ENCODE results near the gene PRRG3. TPM values are rescaled to one million over a fixed set of nuclear protein-coding genes. Genes with fewer than 3 reads are reported as not detected.

The PRRG3 gene
- total RNA-seq (not detected in 2 replicates), polyA plus RNA-seq (not detected in 2 replicates), polyA minus RNA-seq (0.07 TPM in 1 of 2 replicates, not detected in the other)
- total RNA-seq (2013), result 0.26 TPM

DNA sequence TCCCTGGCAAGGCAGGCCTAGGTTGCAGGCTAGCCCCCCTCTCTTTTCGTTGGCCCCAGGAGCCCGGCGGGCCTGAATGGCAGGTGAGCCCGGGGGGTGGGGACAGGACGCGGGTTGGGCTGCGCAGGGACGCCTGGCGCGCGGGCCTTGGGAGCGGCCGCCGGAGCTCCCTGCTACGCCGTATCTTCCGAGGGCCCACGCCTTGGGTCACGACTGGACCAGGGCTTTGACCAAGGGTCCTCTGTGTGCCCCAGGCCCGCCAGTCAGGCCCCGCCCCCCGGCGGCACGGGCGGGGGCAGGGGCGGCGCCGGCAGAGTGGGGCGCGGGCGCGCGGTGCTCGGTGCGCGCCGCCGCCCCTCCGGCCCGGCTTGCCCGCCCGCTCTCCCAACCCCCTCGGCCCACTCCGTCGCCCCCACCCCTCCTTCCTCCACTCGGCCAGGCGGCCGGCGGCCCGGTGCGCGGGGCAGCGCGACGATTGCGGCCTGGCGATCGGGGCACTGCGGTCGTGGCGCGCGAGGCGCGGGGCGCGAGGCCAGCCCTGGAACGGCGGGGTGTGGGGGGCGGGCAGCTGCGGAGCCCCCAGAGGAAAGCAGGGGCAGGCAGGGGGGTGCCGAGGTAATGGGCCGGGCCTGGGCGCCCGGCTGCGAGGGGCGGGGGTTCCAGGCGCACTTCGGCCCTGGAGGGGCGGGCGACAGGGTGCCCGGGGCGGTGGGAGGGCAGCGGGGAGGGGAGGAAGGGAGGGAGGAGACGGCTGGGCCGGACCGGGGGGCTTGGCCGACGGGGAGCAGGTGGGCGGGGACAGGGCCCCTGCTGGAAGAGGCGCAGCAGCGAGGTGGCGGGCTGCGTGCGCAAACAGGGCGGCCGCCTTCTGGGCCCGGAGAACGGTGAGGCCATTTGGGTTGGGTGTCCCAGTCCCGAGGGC lies at the start of gene PRRG3:
Gene PRRG3 (plus strand): TSS at position 798 of the 922 bp plus-strand sequence. CDS start 3,357 bp downstream, outside the sequence.
- ChIA-PET CTCF (no interaction called here), POLR2A (no interaction called here)
- H3K36me3 ChIP-seq (replicated peaks in 1 of 2; ENCODE audit: control extremely low read depth in 1 of 2, control insufficient read depth in 1 of 2, extremely low read depth in 1 of 2, insufficient read depth in 2 of 2, low read length in 1 of 2), result no peaks in the 10 kb centered on the region
- no peaks in the 10 kb centered on the region for H4K20me1 ChIP-seq (ENCODE audit: control insufficient read depth, insufficient read depth, low read length, poor library complexity, severe bottlenecking)
- H3K4me3 ChIP-seq (ENCODE audit: control extremely low read depth in 1 of 5, extremely low read depth in 1 of 5, insufficient read depth in 1 of 5, low read depth in 2 of 5, low read length in 4 of 5), result no peak within 1 kb of the TSS
- no peak within 1 kb of the TSS for H3K4me2 ChIP-seq (replicated peaks; ENCODE audit: low read depth, low read length, poor library complexity, severe bottlenecking)
- Mint-ChIP-seq H3K27ac (no peak within 1 kb of the TSS), H3K27me3 (peaks cover 16% of the 10 kb centered on the region), H3K4me3 (no peak within 1 kb of the TSS), H3K4me1 (no peaks in the 10 kb centered on the region), H3K9me3 (ENCODE audit: insufficient read depth) (no peaks in the 10 kb centered on the region)
- H3K4me1 ChIP-seq (ENCODE audit: control insufficient read depth in 2 of 2, insufficient read depth in 2 of 2, low read length in 2 of 2), result no peaks in the 10 kb centered on the region
- no peaks in the 10 kb centered on the region for H3K27me3 ChIP-seq (replicated peaks in 1 of 4; ENCODE audit: control extremely low read depth in 1 of 4, control insufficient read depth in 3 of 4, insufficient read depth in 4 of 4, low read length in 3 of 4)
- H3K9me3 ChIP-seq (ENCODE audit: control extremely low read depth in 1 of 3, control insufficient read depth in 2 of 3, insufficient read depth in 1 of 3, low read length in 2 of 3), result no peaks in the 10 kb centered on the region
- H3K27ac ChIP-seq (ENCODE audit: low read length in 2 of 2), result no peak within 1 kb of the TSS
- H3K9ac ChIP-seq (ENCODE audit: low read length), result no peak within 1 kb of the TSS
- WGBS (ENCODE audit: insufficient coverage), result 22% methylated on average over 78 of the region's 100 CpGs
- no peaks in the 10 kb centered on the region for H3K79me2 ChIP-seq (ENCODE audit: control insufficient read depth, insufficient read depth, low read length)
- ATAC-seq (ENCODE audit: low read depth) (no peak), DNase-seq (no peak)
- intact Hi-C loops (cut with micrococcal nuclease), result no loop called here
- TF ChIP-seq, protein P1, sequence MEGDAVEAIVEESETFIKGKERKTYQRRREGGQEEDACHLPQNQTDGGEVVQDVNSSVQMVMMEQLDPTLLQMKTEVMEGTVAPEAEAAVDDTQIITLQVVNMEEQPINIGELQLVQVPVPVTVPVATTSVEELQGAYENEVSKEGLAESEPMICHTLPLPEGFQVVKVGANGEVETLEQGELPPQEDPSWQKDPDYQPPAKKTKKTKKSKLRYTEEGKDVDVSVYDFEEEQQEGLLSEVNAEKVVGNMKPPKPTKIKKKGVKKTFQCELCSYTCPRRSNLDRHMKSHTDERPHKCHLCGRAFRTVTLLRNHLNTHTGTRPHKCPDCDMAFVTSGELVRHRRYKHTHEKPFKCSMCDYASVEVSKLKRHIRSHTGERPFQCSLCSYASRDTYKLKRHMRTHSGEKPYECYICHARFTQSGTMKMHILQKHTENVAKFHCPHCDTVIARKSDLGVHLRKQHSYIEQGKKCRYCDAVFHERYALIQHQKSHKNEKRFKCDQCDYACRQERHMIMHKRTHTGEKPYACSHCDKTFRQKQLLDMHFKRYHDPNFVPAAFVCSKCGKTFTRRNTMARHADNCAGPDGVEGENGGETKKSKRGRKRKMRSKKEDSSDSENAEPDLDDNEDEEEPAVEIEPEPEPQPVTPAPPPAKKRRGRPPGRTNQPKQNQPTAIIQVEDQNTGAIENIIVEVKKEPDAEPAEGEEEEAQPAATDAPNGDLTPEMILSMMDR (IDR thresholded peaks at IDR 0.05), result no peak
- H2AFZ ChIP-seq (ENCODE audit: insufficient read depth, low read depth, low read length, poor library complexity, severe bottlenecking), result no peak within 1 kb of the TSS

DNA sequence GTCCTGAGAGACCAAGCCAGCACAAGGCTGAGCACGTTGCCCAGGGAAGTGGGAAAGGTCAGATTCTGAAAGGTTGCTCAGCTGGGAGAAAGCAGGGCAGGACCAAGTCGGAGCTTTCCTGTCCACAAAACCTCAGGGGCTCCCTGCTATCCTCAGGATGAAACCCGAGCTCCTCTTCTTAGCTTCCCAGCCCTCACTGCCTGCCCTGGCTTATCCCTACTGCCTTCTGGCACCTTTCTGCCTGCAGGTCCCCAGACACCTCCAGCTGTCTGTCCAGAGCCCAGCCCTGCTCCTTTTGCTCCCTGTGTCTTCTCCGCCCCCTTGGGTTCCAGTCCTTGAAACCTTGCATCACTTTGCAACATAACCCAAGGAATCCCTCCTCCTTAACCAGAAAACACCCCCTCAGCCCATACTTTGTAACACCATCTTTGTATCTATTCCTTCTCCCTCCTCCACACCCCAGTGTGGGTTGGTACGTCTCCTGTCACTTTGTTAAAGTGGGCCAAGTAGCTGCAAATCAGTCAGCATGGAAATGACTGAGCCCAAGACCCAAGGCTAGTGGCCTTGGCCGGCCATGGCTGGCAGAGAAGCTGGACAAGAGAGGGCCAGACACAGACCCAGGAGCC lies 20.0 kb upstream of the PRRG3 start:
- Histone ChIP-seq H3K79me2 (ENCODE audit: control insufficient read depth, insufficient read depth, low read length) (no peaks in the 10 kb centered on the region), H3K4me3 (ENCODE audit: control extremely low read depth in 1 of 5, extremely low read depth in 1 of 5, insufficient read depth in 1 of 5, low read depth in 2 of 5, low read length in 4 of 5) (no peak overlapping the region), H3K9ac (ENCODE audit: low read length) (no peak overlapping the region), H3K36me3 (replicated peaks in 1 of 2; ENCODE audit: control extremely low read depth in 1 of 2, control insufficient read depth in 1 of 2, extremely low read depth in 1 of 2, insufficient read depth in 2 of 2, low read length in 1 of 2) (no peaks in the 10 kb centered on the region), H3K4me1 (ENCODE audit: control insufficient read depth in 2 of 2, insufficient read depth in 2 of 2, low read length in 2 of 2) (no peaks in the 10 kb centered on the region), H4K20me1 (ENCODE audit: control insufficient read depth, insufficient read depth, low read length, poor library complexity, severe bottlenecking) (no peaks in the 10 kb centered on the region), H2AFZ (ENCODE audit: insufficient read depth, low read depth, low read length, poor library complexity, severe bottlenecking) (no peak overlapping the region), H3K9me3 (ENCODE audit: control extremely low read depth in 1 of 3, control insufficient read depth in 2 of 3, insufficient read depth in 1 of 3, low read length in 2 of 3) (no peaks in the 10 kb centered on the region), H3K27ac (ENCODE audit: low read length in 2 of 2) (no peak overlapping the region), H3K4me2 (replicated peaks; ENCODE audit: low read depth, low read length, poor library complexity, severe bottlenecking) (no peak overlapping the region), H3K27me3 (replicated peaks in 1 of 4; ENCODE audit: control extremely low read depth in 1 of 4, control insufficient read depth in 3 of 4, insufficient read depth in 4 of 4, low read length in 3 of 4) (no peaks in the 10 kb centered on the region)
- 69% methylated on average over 3 of the region's 6 CpGs for WGBS (ENCODE audit: insufficient coverage)
- ChIA-PET POLR2A (no interaction called here), CTCF (no interaction called here)
- Mint-ChIP-seq H3K4me1 (no peaks in the 10 kb centered on the region), H3K4me3 (no peak overlapping the region), H3K9me3 (ENCODE audit: insufficient read depth) (no peaks in the 10 kb centered on the region), H3K27ac (no peak overlapping the region), H3K27me3 (no peaks in the 10 kb centered on the region)
- TF ChIP-seq EZH2 (IDR thresholded peaks at IDR 0.05; ENCODE audit: borderline replicate concordance, insufficient read depth, low read depth, low read length, poor library complexity, severe bottlenecking), result no peak
- TF ChIP-seq, protein P1 (IDR thresholded peaks at IDR 0.05), result no peak
- DNase-seq, result no peak
- intact Hi-C loops (cut with micrococcal nuclease), result no loop called here
- ATAC-seq (ENCODE audit: low read depth), result no peak

All from B cell (primary cell).